HG03045 (cell line): ENCODE results near the gene SLC39A11.

Experiments used
- ATAC-seq: cut with Tn5 transposase; IDR thresholded peaks from one replicate; pipeline ENCODE4 v1.9.1; 2021; ENCODE audit warnings: mild to moderate bottlenecking, moderate library complexity; ENCODE audit not compliant: unreplicated experiment

SLC39A11 gene

DNA sequence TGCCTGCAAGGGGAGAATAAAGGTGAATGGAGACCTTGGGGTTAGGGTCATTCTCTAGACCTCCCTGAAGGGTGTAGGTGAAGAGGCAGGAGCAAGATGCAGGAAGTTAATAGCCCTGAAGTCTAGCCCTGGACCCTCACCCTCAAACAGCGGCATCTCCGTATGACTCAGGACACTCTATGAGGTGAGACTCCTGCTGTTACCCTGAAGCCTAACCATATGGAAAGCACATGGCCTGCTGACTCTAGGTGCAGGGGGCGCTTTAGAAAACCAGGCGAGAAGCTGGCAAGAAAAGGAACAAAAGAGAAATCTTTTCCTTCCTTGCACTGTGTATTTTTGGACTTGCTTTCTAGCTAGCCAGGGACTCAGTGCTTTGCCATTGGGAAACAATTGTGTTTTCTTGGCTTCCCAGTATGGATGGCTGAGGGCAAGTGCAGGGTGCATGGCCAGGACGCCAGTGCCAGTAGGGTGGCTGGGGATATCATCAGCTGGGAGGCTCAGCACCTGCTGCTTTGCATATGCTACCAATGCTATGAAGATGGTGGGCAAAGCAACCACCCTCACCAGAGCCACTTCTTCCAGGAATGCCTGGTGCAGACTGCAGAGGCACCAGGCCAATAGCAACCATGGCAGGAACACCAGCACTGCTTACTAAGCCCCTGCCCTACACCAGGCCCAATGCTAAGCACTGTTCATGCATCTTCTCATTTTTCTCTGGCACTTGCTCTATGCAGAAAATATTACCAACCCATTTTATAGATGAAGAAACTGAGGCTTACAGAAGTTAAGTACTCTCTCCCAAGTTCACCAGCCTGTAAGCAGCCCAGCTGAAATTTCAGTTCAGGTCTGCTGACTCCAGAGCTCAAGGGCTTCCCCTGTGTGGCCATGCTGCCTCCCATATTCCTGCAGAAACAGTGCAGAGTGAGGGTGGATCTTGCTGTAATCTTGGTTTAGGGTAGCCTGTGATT, 425.1 kb downstream of the SLC39A11 start:
- ATAC-seq: no peak

- no peak for ATAC-seq
These were observed 426.3 kb downstream of the SLC39A11 start for GRCh38 chr17:72665852-72666851.

DNA sequence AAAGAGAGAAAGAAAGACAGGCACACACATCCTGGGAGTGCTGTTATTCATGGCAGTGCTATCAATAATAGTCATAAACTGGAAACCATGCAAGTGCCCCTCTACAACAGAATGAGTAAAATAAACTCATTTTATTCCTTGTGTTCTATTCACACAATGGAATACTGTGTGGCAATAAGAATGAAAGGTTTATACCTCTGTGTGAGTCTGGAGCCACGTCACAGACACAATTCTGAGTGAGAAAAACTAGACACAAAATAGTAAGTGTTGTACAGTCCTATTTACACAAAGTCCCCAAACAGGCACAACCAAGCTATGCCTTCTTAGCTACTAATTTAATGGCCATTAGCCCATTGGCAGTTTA, 429.7 kb downstream of the SLC39A11 start:
- no peak for ATAC-seq

DNA sequence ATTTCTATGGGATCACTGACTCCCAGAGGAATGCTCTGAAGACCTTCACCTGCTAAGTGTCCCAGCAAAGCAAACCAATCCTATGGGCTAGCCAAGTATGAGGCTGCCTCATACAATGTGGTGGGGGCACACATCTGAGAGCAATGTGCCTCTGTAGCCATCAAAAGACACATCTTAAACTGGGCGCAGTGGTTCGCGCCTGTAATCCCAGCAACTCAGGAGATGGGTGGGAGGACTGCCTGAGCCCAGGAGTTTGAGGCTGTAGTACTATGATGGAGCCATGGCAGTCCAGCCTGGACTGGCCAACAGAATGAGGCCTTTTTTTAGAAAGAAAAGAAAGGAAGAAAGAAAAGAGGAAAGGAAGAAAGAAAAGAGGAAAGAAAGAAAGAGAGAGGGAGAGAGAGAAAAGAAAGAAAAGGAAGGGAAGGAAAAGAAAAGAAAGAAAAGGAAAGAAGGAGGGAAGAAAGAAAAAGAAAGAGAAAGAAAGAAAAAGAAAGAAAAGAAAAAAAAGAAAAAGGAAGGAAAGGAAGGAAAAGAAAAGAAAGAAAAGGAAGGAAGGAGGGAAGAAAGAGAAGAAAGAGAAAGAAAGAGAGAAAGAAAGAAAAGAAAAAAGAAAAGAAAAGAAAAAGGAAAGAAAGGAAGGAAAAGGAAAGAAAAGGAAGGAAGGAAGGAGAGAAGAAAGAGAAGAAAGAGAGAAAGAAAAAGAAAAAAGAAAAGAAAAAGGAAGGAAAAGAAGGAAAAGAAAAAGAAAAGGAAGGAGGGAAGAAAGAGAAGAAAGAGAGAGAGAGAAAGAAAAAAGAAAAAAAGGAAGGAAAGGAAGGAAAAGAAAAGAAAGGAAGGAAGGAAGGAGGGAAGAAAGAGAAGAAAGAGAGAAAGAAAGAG, 430.3 kb downstream of the SLC39A11 start:
- ATAC-seq: no peak

DNA sequence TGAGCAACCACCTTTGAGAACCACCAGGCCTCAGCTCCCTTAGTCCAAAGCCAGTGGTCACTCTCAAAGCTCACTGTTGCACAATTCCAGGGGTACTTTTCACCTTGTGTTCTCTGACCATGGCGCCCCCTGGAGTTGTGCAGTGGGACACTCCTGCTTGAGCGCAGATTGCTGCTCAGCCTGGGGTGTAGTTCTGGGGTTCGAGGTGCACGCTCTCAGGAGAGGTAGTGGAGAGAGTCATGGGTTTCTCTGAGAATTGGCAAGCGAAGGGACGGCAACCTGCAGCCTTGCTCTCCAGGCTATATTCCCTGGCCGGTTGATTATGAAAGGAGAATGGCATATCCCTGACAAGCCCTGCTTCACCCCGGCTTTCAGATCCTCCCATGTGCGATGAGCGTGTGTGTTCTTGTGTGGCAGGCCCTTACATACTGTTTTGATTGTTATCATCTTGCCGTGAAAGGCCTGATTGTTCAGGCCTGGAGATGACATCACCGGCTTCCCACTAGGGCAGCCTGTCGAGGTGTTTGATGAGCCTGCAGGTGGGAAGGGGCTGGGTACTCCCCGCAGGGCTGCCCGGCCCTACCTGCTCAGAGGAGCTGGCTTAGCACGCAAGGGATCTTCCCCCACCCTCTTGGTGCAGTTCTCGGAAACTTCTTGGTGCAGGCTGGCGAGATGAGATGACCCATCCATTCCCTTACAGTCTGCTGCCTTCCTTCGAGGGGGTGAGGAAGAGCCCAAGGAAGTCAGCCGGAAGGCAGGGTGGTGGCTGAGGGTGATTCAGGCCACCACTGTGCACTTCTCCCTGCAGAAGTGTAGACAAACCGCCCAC, 431.2 kb downstream of the SLC39A11 start:
- no peak for ATAC-seq

DNA sequence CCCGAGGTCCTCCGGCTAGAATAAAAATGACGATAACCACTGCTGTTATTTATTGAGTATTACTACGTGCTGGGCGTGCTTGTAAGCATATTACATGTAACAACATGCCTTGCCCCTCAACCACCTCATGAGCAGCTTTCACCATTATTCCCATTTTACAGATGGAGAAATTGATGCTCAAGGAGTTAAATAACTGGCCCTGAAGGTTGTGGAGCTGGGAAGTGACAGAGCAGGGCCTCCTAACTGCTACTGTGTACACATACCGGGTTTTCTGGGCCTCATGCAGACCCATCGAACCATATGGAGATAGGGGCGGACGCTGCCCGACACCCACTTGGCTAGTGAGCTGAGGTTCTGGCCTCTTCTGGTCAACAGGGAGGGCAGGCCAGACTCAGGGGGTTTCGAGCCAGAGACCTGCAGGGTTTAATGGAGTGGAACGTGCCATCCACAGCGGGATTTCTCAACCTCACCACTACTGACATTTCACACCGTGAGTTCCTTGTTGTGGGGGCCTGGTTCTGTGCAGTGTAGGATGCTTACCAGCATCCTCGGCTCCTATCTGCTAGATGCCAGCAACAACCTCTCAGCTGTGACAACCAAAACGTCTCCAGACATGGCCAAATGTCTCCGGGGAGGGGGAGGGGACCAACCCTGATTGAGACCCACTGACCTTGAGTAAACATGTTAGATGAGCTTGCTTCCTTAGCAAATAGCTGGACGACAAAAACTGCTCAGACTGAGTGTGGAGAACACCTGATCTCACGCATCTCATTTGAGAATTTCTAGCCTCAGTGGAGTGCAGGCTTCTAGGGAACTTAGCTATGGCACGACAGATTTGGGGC, 432.0 kb downstream of the SLC39A11 start:
- no peak for ATAC-seq

GRCh38 chr17:72659811-72660210, 432.7 kb downstream of the SLC39A11 start:
- ATAC-seq: no peak

- no peak for ATAC-seq
These were observed 433.8 kb downstream of the SLC39A11 start for GRCh38 chr17:72658675-72659074.

DNA sequence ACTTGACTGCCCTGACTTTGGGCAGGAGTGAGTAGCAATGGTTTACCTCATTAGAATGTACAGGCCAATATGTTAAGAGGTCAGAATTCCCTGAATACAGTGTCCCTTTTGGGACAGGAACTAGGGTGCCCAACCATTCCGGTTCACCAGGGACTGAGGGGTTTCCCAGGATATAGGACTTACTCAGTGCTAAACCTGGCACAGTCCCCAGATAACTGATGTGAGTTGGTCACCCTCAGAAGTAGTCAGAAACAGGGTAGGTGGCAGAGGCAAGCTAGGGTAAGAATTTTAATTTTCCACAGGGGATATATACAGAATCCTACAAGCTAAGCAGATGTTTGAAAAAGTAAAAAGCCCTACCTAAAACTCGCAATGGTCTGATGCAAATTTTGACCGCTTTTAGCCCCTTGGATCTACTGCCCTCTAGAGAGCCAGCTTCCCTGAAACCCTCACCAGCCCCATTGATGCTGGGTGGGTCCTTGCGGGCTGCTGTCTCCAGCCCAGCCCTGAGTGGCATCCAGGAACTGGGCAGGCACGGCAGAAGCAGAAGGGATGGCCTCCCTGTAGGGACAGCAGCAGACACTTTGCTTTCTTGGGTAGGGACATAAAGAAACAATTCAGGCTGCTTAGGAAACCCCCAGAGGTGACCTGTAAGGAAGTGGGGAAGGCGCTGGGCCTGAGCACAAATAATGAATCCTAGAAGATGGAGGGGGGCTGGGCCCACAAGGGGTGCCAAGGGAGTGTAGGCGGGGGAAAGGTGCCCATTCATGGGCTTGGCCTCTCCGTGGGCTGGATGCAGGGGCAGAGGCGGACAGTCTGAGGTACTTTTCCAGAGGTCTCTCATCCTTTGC, 434.8 kb downstream of the SLC39A11 start:
- ATAC-seq: no peak

GRCh38 chr17:72656130-72656763, 436.2 kb downstream of the SLC39A11 start:
- ATAC-seq: no peak

- ATAC-seq: no peak
These were observed 437.8 kb downstream of the SLC39A11 start for GRCh38 chr17:72654706-72655105.

DNA sequence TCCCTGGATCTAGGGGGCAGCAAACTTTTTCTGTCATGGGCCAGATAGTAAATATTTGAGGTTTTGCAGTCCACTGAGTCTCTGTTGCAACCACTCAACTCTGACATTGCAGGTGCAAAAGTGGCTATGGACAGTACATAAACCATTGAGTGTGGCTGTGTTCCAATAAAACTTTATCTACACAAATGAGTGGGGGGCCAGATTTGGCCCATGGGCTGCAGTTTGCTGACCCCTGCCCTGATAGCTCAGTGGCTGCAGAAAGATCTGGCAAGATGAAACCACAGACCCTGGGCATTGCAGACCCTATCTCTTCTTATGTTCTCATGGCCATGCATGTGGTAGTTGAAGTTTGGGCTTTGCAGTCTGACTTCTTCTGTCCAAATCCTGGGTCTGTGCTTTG, 440.5 kb downstream of the SLC39A11 start:
- ATAC-seq: no peak

- no peak for ATAC-seq
These were observed 443.8 kb downstream of the SLC39A11 start for GRCh38 chr17:72648702-72649101.

- ATAC-seq: no peak
These were observed 446.3 kb downstream of the SLC39A11 start for GRCh38 chr17:72646176-72646575.

DNA sequence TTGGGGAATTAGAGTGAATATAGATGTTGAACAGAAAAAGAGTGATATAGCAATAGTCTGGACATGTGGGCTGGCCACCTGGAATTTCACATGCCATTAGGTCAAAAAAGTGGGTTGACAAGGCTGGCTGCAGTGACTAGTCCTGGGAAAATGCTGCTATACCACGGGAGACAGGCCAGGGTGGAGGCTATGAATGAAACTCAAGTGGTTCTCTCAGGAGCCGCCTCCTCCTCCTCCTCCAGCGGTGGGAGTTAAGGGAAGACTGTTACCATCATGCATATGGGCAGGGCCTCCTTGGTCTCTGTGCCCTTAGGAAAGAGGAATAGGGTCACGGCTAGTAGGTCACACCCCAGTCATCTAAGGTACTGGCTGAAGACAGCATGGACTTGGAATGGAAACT, 448.0 kb downstream of the SLC39A11 start:
- no peak for ATAC-seq

GRCh38 chr17:72643575-72644216, 448.8 kb downstream of the SLC39A11 start:
- ATAC-seq: no peak

- no peak for ATAC-seq
These were observed 449.8 kb downstream of the SLC39A11 start for GRCh38 chr17:72642720-72643119.
